Nasal cavity respiratory epithelium epithelial cell of viscerocranial mucosa (primary cell): ENCODE measurements around the gene DCAF6. TPM values are rescaled to one million over a fixed set of nuclear protein-coding genes. Genes with fewer than 3 reads are reported as not detected.

Source experiments
- total RNA-seq: library from RNA; depleted of rRNA; stranded (reverse); fragments of >200 nt; gene quantifications from 2 replicates; pipeline ENCODE4 v1.2.3, GENCODE V29; 2014

Gene DCAF6
- 32.5 and 67.8 TPM in 2 replicates for total RNA-seq

DNA sequence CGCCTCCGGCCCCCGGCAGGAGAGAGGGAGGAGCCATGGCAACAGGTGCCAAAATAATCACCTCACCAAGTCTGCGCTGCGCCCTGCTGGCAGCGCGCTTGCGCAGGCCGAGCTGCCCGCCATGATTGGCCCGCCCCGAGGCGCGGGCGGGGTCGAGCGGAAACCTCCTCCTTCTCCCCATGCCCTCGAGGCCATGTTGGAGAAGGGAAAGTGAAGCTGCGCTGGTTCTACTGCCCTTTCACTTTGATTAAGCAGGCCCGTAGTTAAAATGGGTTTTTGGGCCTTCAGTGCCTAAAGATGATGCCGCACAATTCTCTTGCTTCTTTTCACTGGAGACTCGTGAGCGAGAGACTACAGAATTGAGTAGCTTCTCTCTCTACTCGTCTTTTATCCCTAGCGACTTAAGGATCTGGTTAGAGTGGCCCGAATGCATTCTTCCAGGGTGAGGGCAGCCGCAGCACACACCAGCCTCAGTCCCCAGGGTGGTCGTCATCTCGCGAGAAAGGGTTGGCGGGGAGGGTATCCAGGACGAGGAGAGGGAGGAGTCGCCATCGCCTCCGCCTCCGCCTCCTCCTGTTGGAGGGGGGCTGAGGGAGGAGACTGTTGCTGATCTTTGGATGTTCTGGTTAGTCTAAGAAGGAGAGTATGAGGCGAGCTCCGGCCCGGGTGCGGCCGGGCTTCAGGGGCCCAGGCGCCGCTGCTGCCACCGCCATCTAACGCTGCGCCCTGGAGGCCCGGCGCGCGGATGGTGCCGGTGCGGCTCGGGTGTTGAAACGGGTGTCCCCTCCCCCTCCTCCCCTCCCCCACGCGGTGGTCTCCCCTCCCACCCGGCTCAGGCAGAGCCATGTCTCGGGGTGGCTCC is at the start of gene DCAF6:
DCAF6 (plus strand) TSS at position 616 of the 862 bp plus-strand sequence; CDS start at position 845, 229 bp downstream.

DNA sequence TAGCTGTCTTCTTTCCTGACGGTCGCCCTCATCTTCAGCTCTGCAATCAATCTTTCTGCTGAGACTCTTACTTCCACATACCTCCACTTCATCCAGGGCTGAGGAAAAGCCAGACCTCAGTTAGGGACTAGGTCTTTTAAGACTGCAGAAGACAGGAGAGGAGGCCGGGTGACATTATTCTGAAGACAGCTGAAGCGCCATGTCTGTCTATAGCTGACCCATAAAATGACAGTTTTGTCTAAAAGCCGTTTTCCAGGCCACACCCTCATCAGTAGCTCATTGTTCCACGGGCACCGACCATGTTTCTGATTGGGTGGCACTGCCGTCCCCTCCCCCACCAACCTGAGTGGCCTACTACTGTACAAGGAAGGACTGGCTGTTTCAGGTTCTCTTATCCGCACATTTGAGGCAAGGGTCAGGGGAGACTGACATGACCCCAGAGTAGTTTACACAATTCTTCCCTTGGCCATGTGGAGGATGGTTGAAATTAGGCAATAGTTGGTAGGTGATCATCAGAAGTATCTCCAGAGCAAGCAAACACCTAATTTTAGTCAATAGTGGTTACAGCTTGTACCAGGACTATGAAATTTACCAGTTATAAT is 22.5 kb upstream of the DCAF6 start, which contains the start of gene ADCY10:
ADCY10 (minus strand) TSS at position 240 of the 602 bp plus-strand sequence. CDS start 8,994 bp downstream, outside the sequence.

GRCh38 chr1:167936930-167937708 is 636 bp downstream of the DCAF6 start, which contains the start of gene MPC2:
MPC2 (minus strand) TSS chr1:167937072; CDS start chr1:167935841, 1,231 bp downstream.

Other genes with a start within 250 kb of the DCAF6 start
- gene MPZL1, start 214.7 kb upstream of the DCAF6 start, total RNA-seq: 78.6 and 134 TPM in 2 replicates
- gene ADCY10, start 22.5 kb upstream of the DCAF6 start, total RNA-seq: under 0.01 TPM in 1 of 2 replicates, not detected in the other
- 13.7 TPM in 2 replicates for gene MPC2, start 389 bp downstream of the DCAF6 start, total RNA-seq
- 5.8 and 11.8 TPM in 2 replicates for gene GPR161, start 200.2 kb downstream of the DCAF6 start, total RNA-seq
- gene TIPRL, start 242.3 kb downstream of the DCAF6 start, total RNA-seq: 29.0 and 32.3 TPM in 2 replicates